AG04450 (cell line): Measurements from ENCODE around the gene MRPS5. TPM values are rescaled to one million over a fixed set of nuclear protein-coding genes. Genes with fewer than 3 reads are reported as not detected.

Source experiments
- CTCF ChIA-PET: fragments of 300-600, 350-600 bp; formaldehyde crosslinking; extraction: SDS; loops from one replicate; lab custom pipeline; 2022; ENCODE audit warnings: antibody characterized with exemption, inconsistent platforms; lab: Charles Lee
- POLR2A ChIA-PET: fragments of 350-600 bp; formaldehyde crosslinking; extraction: SDS; loops from one replicate; lab custom pipeline; 2021; ENCODE audit warnings: antibody characterized with exemption, inconsistent platforms; lab: Yijun Ruan, JAX
- DNase-seq: peaks from one replicate; pipeline ENCODE4 v3.0.0-alpha.2; 2011; ENCODE audit warnings: low read depth, low spot score
- H3K27ac ChIP-seq: one replicate; pipeline ENCODE4 v1.5.1; 2012; ENCODE audit warnings: low read depth, low read length, control low read depth
- H3K27me3 ChIP-seq: one replicate; pipeline ENCODE4 v1.6.0; 2012; ENCODE audit warnings: low read length; ENCODE audit not compliant: control insufficient read depth, insufficient read depth
- H3K4me3 ChIP-seq: 2 replicates; pipeline ENCODE4 v1.5.1; 2011; ENCODE audit warnings: mild to moderate bottlenecking, low read depth, low read length, control low read depth
- H3K9me3 ChIP-seq: 2 replicates; pipeline ENCODE4 v1.5.1; 2012; ENCODE audit warnings: low read length; ENCODE audit not compliant: control insufficient read depth, insufficient read depth
- CTCF ChIP-seq: IDR thresholded peaks from 2 replicates; pipeline ENCODE4 v1.5.1; 2011; ENCODE audit warnings: low read depth, low read length, control low read depth, inconsistent platforms
- polyA plus RNA-seq: library from polyadenylated mRNA; depleted of rRNA; stranded (reverse); fragments of >200 nt; gene quantifications from 2 replicates; pipeline ENCODE4 v1.2.3, GENCODE V29; 2011

The MRPS5 gene
- polyA plus RNA-seq, 1 experiment, result 55.7 TPM

- TF ChIP-seq CTCF, result no peak
- peaks cover 28% of the 10 kb centered on the region for H3K9me3 ChIP-seq
- ChIA-PET CTCF (no interaction called here), POLR2A (interaction anchor here (1.4 kb wide), 1 partner anchor 38 kb away, joined by 10 read pairs; the partner anchor contains the start of gene MRPS5)
- peak within 1 kb of the TSS; percentile 76 for H3K4me3 ChIP-seq
- peak; percentile 23 for DNase-seq
- H3K27me3 ChIP-seq, result no peaks in the 10 kb centered on the region
- H3K27ac ChIP-seq, result peak within 1 kb of the TSS; percentile 21
These were observed 38.3 kb upstream of the MRPS5 start, which contains the start of gene ZNF514 for GRCh38 chr2:95159690-95160449. ZNF514 (minus strand) TSS chr2:95159848; CDS start chr2:95153253, 6,595 bp downstream.

GRCh38 chr2:95158891-95159619, 37.4 kb upstream of the MRPS5 start:
- ChIA-PET CTCF (interaction anchor here (2.2 kb wide), 1 partner anchor 43 kb away, joined by 6 read pairs; no protein-coding TSS in a partner anchor), POLR2A (interaction anchor here (1.1 to 1.4 kb wide), 2 partner anchors 37 to 115 kb away, joined by 3 to 10 read pairs; partner anchors contain the start of gene MRPS5)
- TF ChIP-seq CTCF, result no peak
- no peak overlapping the region for H3K27ac ChIP-seq
- DNase-seq, result no peak
- peak overlapping the region; percentile 76 for H3K4me3 ChIP-seq
- H3K27me3 ChIP-seq, result no peaks in the 10 kb centered on the region
- peaks cover 30% of the 10 kb centered on the region for H3K9me3 ChIP-seq

- H3K9me3 ChIP-seq, result peaks cover 32% of the 10 kb centered on the region
- ChIA-PET POLR2A (interaction anchor here (1.1 kb wide), 1 partner anchor 115 kb away, joined by 3 read pairs; no protein-coding TSS in a partner anchor), CTCF (interaction anchor here (2.2 kb wide), 1 partner anchor 43 kb away, joined by 6 read pairs; no protein-coding TSS in a partner anchor)
- peak overlapping the region; percentile 76 for H3K4me3 ChIP-seq
- no peak overlapping the region for H3K27ac ChIP-seq
- no peak for TF ChIP-seq CTCF
- H3K27me3 ChIP-seq, result no peaks in the 10 kb centered on the region
- DNase-seq, result no peak
These were observed 36.8 kb upstream of the MRPS5 start for GRCh38 chr2:95158441-95158840.

GRCh38 chr2:95149397-95149984, 27.9 kb upstream of the MRPS5 start:
- H3K9me3 ChIP-seq, result peaks cover 71% of the 10 kb centered on the region
- CTCF ChIA-PET, result no interaction called here
- no peak for TF ChIP-seq CTCF
- H3K4me3 ChIP-seq, result no peak overlapping the region
- no peak overlapping the region for H3K27ac ChIP-seq
- POLR2A ChIA-PET, result no interaction called here
- no peaks in the 10 kb centered on the region for H3K27me3 ChIP-seq
- DNase-seq, result no peak
